Uterus (tissue), 4 donors: ENCODE data around the gene PDE4D. TPM values are rescaled to one million over a fixed set of nuclear protein-coding genes. Genes with fewer than 3 reads are reported as not detected.

Experiments
- DNase-seq, 2 donors: peaks; one replicate each; pipeline ENCODE4 v3.0.0-alpha.2; 2019 to 2020
- H3K27ac ChIP-seq, 2 donors: fragments of 200-600 bp; sonication (generic); 1 replicate in 1 of 2; 2 replicates in 1 of 2; pipeline ENCODE4 v1.5.1; 2016 to 2018
- H3K27me3 ChIP-seq, 2 donors: fragments of 200-600 bp; sonication (generic); one replicate each; pipeline ENCODE4 v1.5.1; 2018 to 2019; ENCODE audit warnings: control low read depth in 1 of 2
- H3K36me3 ChIP-seq, 2 donors: fragments of 200-600 bp; sonication (generic); one replicate each; pipeline ENCODE4 v1.5.1; 2019; ENCODE audit warnings: control low read depth in 1 of 2
- H3K4me1 ChIP-seq, 2 donors: fragments of 200-600 bp; sonication (generic); one replicate each; pipeline ENCODE4 v1.5.1; 2018 to 2019; ENCODE audit warnings: control low read depth in 1 of 2
- H3K4me3 ChIP-seq, 2 donors: fragments of 200-600 bp; sonication (generic); 1 replicate in 1 of 2; 2 replicates in 1 of 2; pipeline ENCODE4 v1.5.1; 2018 to 2019; ENCODE audit warnings: mild to moderate bottlenecking in 1 of 2
- H3K9me3 ChIP-seq, 2 donors: fragments of 200-600 bp; sonication (generic); one replicate each; pipeline ENCODE4 v1.5.1; 2019; ENCODE audit warnings: control low read depth in 1 of 2
- CTCF ChIP-seq, 4 experiments: fragments of 200-600 bp in 2 of 4; fragments of 450-650 bp in 2 of 4; sonication (generic) in 2 of 4; IDR thresholded peaks; one replicate each; pipeline ENCODE4 v1.5.1; 2016 to 2019; ENCODE audit warnings: antibody characterized with exemption in 4 of 4, mild to moderate bottlenecking in 2 of 4, moderate library complexity in 1 of 4
- POLR2A ChIP-seq, 2 donors: fragments of 450-650 bp; IDR thresholded peaks; one replicate each; pipeline ENCODE4 v1.6.1; 2016; ENCODE audit warnings: antibody characterized with exemption in 2 of 2, mild to moderate bottlenecking in 1 of 2, moderate library complexity in 1 of 2
- intact Hi-C: fragments of 100-400 bp; cut with DNase I; formaldehyde crosslinking; loops from one replicate; pipeline ENCODE4 v1.15.1; 2023; ENCODE audit warnings: low total_unique reads
- total RNA-seq, 4 donors: library from RNA; depleted of rRNA in 3 of 4; stranded (reverse); fragments of >200 nt in 3 of 4; gene quantifications; one replicate each; pipeline versions ENCODE4 v1.1.0 to v1.2.4, GENCODE V29; 2014 to 2023
- donor health status: DM: yes; HTN: yes; CAD: no.

The PDE4D gene
- total RNA-seq, 4 donors from 2014 or later, result 27.1 to 77.0 (median 45.8) TPM

GRCh38 chr5:59591162-59591561 lies 302.4 kb downstream of the PDE4D start:
- no peaks in the 10 kb centered on the region for H3K36me3 ChIP-seq
- no peaks in the 10 kb centered on the region for H3K9me3 ChIP-seq
- DNase-seq, result no peak
- H3K27me3 ChIP-seq, result no peaks in the 10 kb centered on the region
- no peak overlapping the region for H3K4me3 ChIP-seq
- intact Hi-C loops, result no loop called here
- H3K4me1 ChIP-seq, result no peaks in the 10 kb centered on the region
- no peak overlapping the region for H3K27ac ChIP-seq
- TF ChIP-seq POLR2A (IDR thresholded peaks at IDR 0.05), result no peak
- TF ChIP-seq CTCF (IDR thresholded peaks at IDR 0.05), result no peak

- intact Hi-C loops, result no loop called here
- Histone ChIP-seq H3K9me3 (no peaks in the 10 kb centered on the region), H3K27ac (no peak overlapping the region), H3K27me3 (no peaks in the 10 kb centered on the region), H3K36me3 (no peaks in the 10 kb centered on the region), H3K4me3 (no peak overlapping the region), H3K4me1 (no peaks in the 10 kb centered on the region)
- DNase-seq, result no peak
- TF ChIP-seq CTCF (IDR thresholded peaks at IDR 0.05), result no peak
- TF ChIP-seq POLR2A (IDR thresholded peaks at IDR 0.05), result no peak
Observed at GRCh38 chr5:59588922-59589321, 304.6 kb downstream of the PDE4D start.

GRCh38 chr5:59587489-59588337 lies 305.8 kb downstream of the PDE4D start:
- peak in 1 of 2 donors; percentile 25 for DNase-seq
- TF ChIP-seq CTCF (IDR thresholded peaks at IDR 0.05), result no peak
- TF ChIP-seq POLR2A (IDR thresholded peaks at IDR 0.05), result no peak
- Histone ChIP-seq H3K4me1 (no peaks in the 10 kb centered on the region), H3K36me3 (no peaks in the 10 kb centered on the region), H3K27me3 (no peaks in the 10 kb centered on the region), H3K27ac (no peak overlapping the region), H3K9me3 (no peaks in the 10 kb centered on the region), H3K4me3 (no peak overlapping the region)
- intact Hi-C loops, result no loop called here

- Histone ChIP-seq H3K4me1 (no peaks in the 10 kb centered on the region), H3K4me3 (no peak overlapping the region), H3K36me3 (no peaks in the 10 kb centered on the region), H3K27me3 (no peaks in the 10 kb centered on the region), H3K27ac (no peak overlapping the region), H3K9me3 (no peaks in the 10 kb centered on the region)
- no peak for DNase-seq
- TF ChIP-seq POLR2A (IDR thresholded peaks at IDR 0.05) (no peak), CTCF (IDR thresholded peaks at IDR 0.05) (no peak)
- intact Hi-C loops, result no loop called here
Observed at GRCh38 chr5:59586841-59587240, 306.7 kb downstream of the PDE4D start.
